ENCODE results near the gene SRSF7. TPM values are rescaled to one million over a fixed set of nuclear protein-coding genes. Genes with fewer than 3 reads are reported as not detected.
A peak's percentile ranks its signal among the peaks of the same experiment; 100 is the strongest.

The SRSF7 gene
- polyA plus RNA-seq, 1 experiment = 238 TPM

- Histone ChIP-seq H3K4me3 (ENCODE audit: low read depth, low read length) (no peak overlapping the region), H3K9me3 (ENCODE audit: control insufficient read depth, insufficient read depth, low read length) (no peaks in the 10 kb centered on the region), H3K27ac (ENCODE audit: low read depth, low read length) (no peak overlapping the region), H3K27me3 (ENCODE audit: control insufficient read depth, insufficient read depth, low read length) (no peaks in the 10 kb centered on the region)
- CTCF ChIA-PET = no interaction called here
- no peak for TF ChIP-seq CTCF (IDR thresholded peaks at IDR 0.05; ENCODE audit: low read depth, low read length)
- POLR2A ChIA-PET = no interaction called here
- DNase-seq (ENCODE audit: low read depth, low spot score) = peak; percentile 33
Measured at GRCh38 chr2:38700881-38701458, 50.2 kb downstream of the SRSF7 start.

GRCh38 chr2:38700113-38700785 is 50.9 kb downstream of the SRSF7 start:
- Histone ChIP-seq H3K27ac (ENCODE audit: low read depth, low read length) (no peak overlapping the region), H3K4me3 (ENCODE audit: low read depth, low read length) (no peak overlapping the region), H3K27me3 (ENCODE audit: control insufficient read depth, insufficient read depth, low read length) (no peaks in the 10 kb centered on the region), H3K9me3 (ENCODE audit: control insufficient read depth, insufficient read depth, low read length) (no peaks in the 10 kb centered on the region)
- TF ChIP-seq CTCF (IDR thresholded peaks at IDR 0.05; ENCODE audit: low read depth, low read length) = no peak
- ChIA-PET CTCF (interaction anchor here (0.9 kb wide), 1 partner anchor 118 kb away, joined by 3 read pairs; no protein-coding TSS in a partner anchor), POLR2A (no interaction called here)
- DNase-seq (ENCODE audit: low read depth, low spot score) = no peak

GRCh38 chr2:38698467-38699003 is 52.6 kb downstream of the SRSF7 start:
- POLR2A ChIA-PET = interaction anchor here (1.0 kb wide), 1 partner anchor 53 kb away, joined by 3 read pairs; the partner anchor contains the start of gene SRSF7
- no peak for DNase-seq (ENCODE audit: low read depth, low spot score)
- H3K4me3 ChIP-seq (ENCODE audit: low read depth, low read length) = no peak overlapping the region

GRCh38 chr2:38697116-38697840 is 53.9 kb downstream of the SRSF7 start:
- no peak for TF ChIP-seq CTCF (IDR thresholded peaks at IDR 0.05; ENCODE audit: low read depth, low read length)
- DNase-seq (ENCODE audit: low read depth, low spot score) = no peak
- CTCF ChIA-PET = no interaction called here

More at GRCh38 chr2:38698467-38699003, 52.6 kb downstream of the SRSF7 start:
- Histone ChIP-seq H3K27ac (ENCODE audit: low read depth, low read length) (no peak overlapping the region), H3K27me3 (ENCODE audit: control insufficient read depth, insufficient read depth, low read length) (no peaks in the 10 kb centered on the region), H3K9me3 (ENCODE audit: control insufficient read depth, insufficient read depth, low read length) (no peaks in the 10 kb centered on the region)
- CTCF ChIA-PET = interaction anchor here (0.9 kb wide), 1 partner anchor 115 kb away, joined by 3 read pairs; no protein-coding TSS in a partner anchor
- TF ChIP-seq CTCF (IDR thresholded peaks at IDR 0.05; ENCODE audit: low read depth, low read length) = no peak

More at GRCh38 chr2:38697116-38697840, 53.9 kb downstream of the SRSF7 start:
- no peak overlapping the region for H3K27ac ChIP-seq (ENCODE audit: low read depth, low read length)
- H3K4me3 ChIP-seq (ENCODE audit: low read depth, low read length) = no peak overlapping the region
- no peaks in the 10 kb centered on the region for H3K27me3 ChIP-seq (ENCODE audit: control insufficient read depth, insufficient read depth, low read length)
- POLR2A ChIA-PET = no interaction called here
- H3K9me3 ChIP-seq (ENCODE audit: control insufficient read depth, insufficient read depth, low read length) = no peaks in the 10 kb centered on the region

Other genes starting within 250 kb of the SRSF7 start
- 55.0 and 78.5 TPM in 2 replicates for gene HNRNPLL, start 148.4 kb downstream of the SRSF7 start, polyA plus RNA-seq (2011; rRNA removed)
- 15.5 and 19.0 TPM in 2 replicates for gene GALM, start 85.2 kb downstream of the SRSF7 start, polyA plus RNA-seq (2011; rRNA removed)
- 12.6 and 16.3 TPM in 2 replicates for gene GEMIN6, start 26.8 kb upstream of the SRSF7 start, polyA plus RNA-seq (2011; rRNA removed)
- gene DHX57, start 124.6 kb upstream of the SRSF7 start, polyA plus RNA-seq (2011; rRNA removed) = 19.6 and 23.3 TPM in 2 replicates
- 24.9 and 34.8 TPM in 2 replicates for gene MORN2, start 124.6 kb upstream of the SRSF7 start, polyA plus RNA-seq (2011; rRNA removed)
- 0.32 and 0.36 TPM in 2 replicates for gene ARHGEF33, start 138.5 kb upstream of the SRSF7 start, polyA plus RNA-seq (2011; rRNA removed)